HL-60 (cell line): ENCODE data around the gene PRDM16.

Experiments used
- DNase-seq, 2 experiments: peaks; one replicate each; pipeline ENCODE4 v3.0.0-alpha.2; 2010 to 2020; ENCODE audit warnings: low read depth in 1 of 2, low spot score in 1 of 2
- H3K27ac ChIP-seq: fragments of 250-450 bp; sonication (Bioruptor Pico); replicated peaks from 2 replicates; pipeline ENCODE4 v1.5.1; 2020; ENCODE audit warnings: mild to moderate bottlenecking, moderate library complexity
- H3K27me3 ChIP-seq: fragments of 250-450 bp; sonication (Bioruptor Pico); 2 replicates; pipeline ENCODE4 v1.5.1; 2021; ENCODE audit warnings: mild to moderate bottlenecking, moderate library complexity; ENCODE audit not compliant: insufficient read depth, poor library complexity, severe bottlenecking
- H3K4me3 ChIP-seq: replicated peaks from 2 replicates; pipeline ENCODE4 v1.5.1; 2011; ENCODE audit warnings: mild to moderate bottlenecking, control low read depth, low read length; ENCODE audit not compliant: insufficient read depth
- CTCF ChIP-seq: IDR thresholded peaks from one replicate; pipeline ENCODE4 v1.5.1; 2011; ENCODE audit warnings: low read length, control low read depth, inconsistent platforms; ENCODE audit not compliant: insufficient read depth
- GABPA ChIP-seq: IDR thresholded peaks from 2 replicates; pipeline ENCODE4 v1.6.1; 2012; ENCODE audit warnings: low read depth
- POLR2AphosphoS5 ChIP-seq: IDR thresholded peaks from 2 replicates; pipeline ENCODE4 v1.6.1; 2012; ENCODE audit warnings: low read depth
- REST ChIP-seq: IDR thresholded peaks from 2 replicates; pipeline ENCODE4 v1.6.1; 2012; ENCODE audit warnings: low read depth; ENCODE audit not compliant: insufficient replicate concordance
- SPI1 ChIP-seq: IDR thresholded peaks from 2 replicates; pipeline ENCODE4 v1.6.1; 2012; ENCODE audit warnings: low read depth, mild to moderate bottlenecking, borderline replicate concordance

PRDM16 gene

GRCh38 chr1:3242408-3243260 is 173.6 kb downstream of the PRDM16 start:
- Histone ChIP-seq H3K4me3 (no peak overlapping the region), H3K27ac (no peak overlapping the region), H3K27me3 (peaks cover 4% of the 10 kb centered on the region)
- no peak for TF ChIP-seq REST
- TF ChIP-seq CTCF, result no peak
- no peak for TF ChIP-seq GABPA
- no peak for TF ChIP-seq POLR2AphosphoS5
- no peak for TF ChIP-seq SPI1
- DNase-seq, result no peak

- H3K27me3 ChIP-seq, result peaks cover 4% of the 10 kb centered on the region
- DNase-seq, result no peak
- no peak for TF ChIP-seq SPI1
- no peak for TF ChIP-seq POLR2AphosphoS5
- no peak for TF ChIP-seq GABPA
- TF ChIP-seq CTCF, result no peak
- no peak for TF ChIP-seq REST
- no peak overlapping the region for H3K27ac ChIP-seq
- H3K4me3 ChIP-seq, result no peak overlapping the region
Measured at GRCh38 chr1:3243304-3243703, 174.3 kb downstream of the PRDM16 start.

GRCh38 chr1:3244025-3244926 is 175.3 kb downstream of the PRDM16 start:
- no peak for TF ChIP-seq REST
- no peak for TF ChIP-seq CTCF
- no peak for TF ChIP-seq POLR2AphosphoS5
- no peak for TF ChIP-seq GABPA
- TF ChIP-seq SPI1, result no peak
- Histone ChIP-seq H3K27me3 (peaks cover 4% of the 10 kb centered on the region), H3K27ac (no peak overlapping the region), H3K4me3 (no peak overlapping the region)
- DNase-seq, result no peak
